KOPT-K1 (cell line): ENCODE results near the gene EPHB1.

Experiments used
- H3K27ac ChIP-seq: fragments of 200-600 bp; sonication (generic); 2 replicates; pipeline ENCODE4 v1.5.1; 2016; ENCODE audit warnings: antibody characterized with exemption, mild to moderate bottlenecking, low read depth, low read length; ENCODE audit not compliant: poor library complexity, severe bottlenecking
- H3K36me3 ChIP-seq: fragments of 200-600 bp; sonication (generic); 2 replicates; pipeline ENCODE4 v1.5.1; 2017; ENCODE audit warnings: antibody characterized with exemption, mild to moderate bottlenecking, low read length, moderate library complexity; ENCODE audit not compliant: insufficient read depth
- H3K9me3 ChIP-seq: fragments of 200-600 bp; sonication (generic); 2 replicates; pipeline ENCODE4 v1.5.1; 2017; ENCODE audit warnings: antibody characterized with exemption, low read length, mild to moderate bottlenecking; ENCODE audit not compliant: insufficient read depth, poor library complexity, severe bottlenecking

Gene EPHB1

DNA sequence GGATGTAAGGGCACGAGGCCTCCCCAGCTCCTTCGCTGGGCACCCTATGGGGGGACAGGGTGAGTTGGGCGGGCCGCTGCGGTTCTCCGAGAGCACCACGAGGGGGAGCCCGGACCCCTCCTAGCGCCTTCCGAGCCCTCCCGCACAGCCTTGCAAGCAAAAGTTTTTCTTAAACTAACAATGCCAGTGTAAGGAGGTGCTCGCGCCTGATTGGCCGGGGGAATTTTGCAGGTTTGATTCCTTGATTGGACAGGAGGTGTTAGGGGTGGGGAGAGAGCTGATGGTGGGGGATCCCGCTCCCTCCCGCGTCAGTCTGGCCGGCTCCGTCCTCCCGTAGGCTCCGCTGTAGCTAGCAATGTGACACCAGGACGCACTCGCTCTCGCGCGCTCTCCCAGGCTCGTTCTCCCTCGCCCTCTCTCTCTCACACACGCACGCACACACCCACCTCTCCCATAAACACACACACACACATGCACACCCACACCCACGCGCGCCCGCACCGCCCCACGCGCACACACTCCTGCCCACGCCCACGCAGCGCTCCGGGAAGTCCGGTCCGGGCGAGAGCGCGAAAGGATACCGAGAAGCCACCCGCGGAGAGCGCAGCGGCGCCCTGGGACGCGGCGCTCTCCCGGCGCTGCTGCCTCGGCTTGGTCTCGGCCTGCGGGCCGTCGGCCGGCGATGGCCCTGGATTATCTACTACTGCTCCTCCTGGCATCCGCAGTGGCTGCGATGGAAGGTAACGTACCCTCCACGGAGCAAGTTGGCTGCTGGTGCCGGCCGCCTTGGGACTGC lies at the start of gene EPHB1:
Gene EPHB1 (plus strand): TSS at position 311 of the 796 bp plus-strand sequence.
- H3K27ac ChIP-seq, result peak within 1 kb of the TSS; percentile 56
- H3K9me3 ChIP-seq, result no peaks in the 10 kb centered on the region

DNA sequence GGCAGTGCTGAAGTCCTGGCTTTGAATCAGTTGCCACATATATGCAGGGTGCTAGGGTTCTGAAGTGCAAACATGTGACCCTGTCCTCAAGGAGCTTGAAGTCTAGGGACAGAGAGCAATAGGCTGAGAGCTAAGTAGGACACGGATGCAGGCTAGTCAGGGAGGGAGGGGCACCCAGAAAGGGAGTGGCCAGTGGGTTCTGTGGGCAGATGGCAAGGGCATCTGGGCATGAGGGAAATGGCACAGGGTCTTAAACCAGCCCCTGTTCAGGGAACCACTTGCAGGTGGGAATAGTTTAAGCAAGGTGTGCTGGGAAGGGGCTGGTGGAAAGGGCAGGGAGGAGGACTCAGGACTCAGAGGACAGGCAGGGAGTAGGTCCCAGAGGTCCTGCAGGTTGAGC lies 46.4 kb upstream of the EPHB1 start:
- Histone ChIP-seq H3K9me3 (no peaks in the 10 kb centered on the region), H3K27ac (no peak overlapping the region), H3K36me3 (no peaks in the 10 kb centered on the region)

More for the DNA sequence above, at the start of gene EPHB1:
- H3K36me3 ChIP-seq, result no peaks in the 10 kb centered on the region

DNA sequence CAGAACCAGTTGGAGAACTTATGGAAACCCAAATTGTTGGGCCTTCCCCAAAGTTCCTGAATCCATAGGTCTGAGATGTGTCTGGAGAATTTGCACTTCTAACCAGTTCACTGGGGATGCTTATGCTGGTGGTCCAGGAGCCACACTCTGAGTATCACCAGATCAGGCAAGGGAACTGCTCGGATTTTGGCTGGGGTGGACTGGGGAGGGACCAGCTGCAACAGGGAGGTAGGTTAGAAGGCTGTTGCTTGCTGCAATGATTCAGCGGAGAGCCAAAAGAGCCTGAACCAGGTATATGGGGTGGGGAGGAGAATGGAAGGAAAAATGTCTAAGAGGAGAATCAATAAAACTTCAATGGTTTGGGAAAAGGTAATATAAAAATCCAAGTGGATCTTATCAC lies 45.9 kb upstream of the EPHB1 start:
- Histone ChIP-seq H3K9me3 (no peaks in the 10 kb centered on the region), H3K27ac (no peak overlapping the region), H3K36me3 (no peaks in the 10 kb centered on the region)

DNA sequence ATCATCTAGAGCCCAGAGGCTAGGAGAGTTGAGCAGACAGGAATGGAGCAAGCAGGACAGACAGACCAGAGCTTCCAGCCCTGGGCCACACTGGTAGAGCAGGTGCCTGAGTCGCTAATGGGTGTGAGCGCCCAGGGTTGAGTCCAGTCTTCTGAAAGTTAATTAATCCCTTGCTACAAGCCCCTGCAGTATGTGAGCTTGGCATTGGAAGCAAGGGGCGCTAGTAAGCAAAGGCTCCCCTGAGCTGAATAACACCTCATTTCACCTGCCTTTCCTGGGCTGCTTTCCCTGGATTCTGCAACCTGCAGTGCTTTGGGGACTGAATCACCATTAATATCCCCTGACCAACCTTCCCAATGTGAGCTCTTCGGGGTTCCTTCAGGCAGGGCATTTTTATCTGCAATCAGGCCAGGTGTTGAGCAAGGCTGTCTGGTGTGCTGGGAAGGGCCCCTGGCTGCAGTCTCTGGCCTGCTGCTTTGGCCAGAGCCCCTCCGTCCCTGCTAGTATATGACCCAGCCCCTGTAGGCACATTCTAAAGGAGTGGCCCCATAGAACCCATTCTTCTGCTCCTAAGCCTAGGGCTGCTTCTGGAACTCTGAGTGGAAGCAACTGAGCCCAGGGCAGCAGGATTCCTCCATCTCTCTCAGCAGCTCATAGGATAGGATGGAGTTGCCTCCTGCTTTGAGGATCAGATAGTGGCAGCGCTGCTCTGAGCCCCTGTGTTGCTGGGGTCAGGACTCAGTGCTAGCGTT lies 45.1 kb upstream of the EPHB1 start:
- no peaks in the 10 kb centered on the region for H3K36me3 ChIP-seq
- no peaks in the 10 kb centered on the region for H3K9me3 ChIP-seq
- no peak overlapping the region for H3K27ac ChIP-seq

DNA sequence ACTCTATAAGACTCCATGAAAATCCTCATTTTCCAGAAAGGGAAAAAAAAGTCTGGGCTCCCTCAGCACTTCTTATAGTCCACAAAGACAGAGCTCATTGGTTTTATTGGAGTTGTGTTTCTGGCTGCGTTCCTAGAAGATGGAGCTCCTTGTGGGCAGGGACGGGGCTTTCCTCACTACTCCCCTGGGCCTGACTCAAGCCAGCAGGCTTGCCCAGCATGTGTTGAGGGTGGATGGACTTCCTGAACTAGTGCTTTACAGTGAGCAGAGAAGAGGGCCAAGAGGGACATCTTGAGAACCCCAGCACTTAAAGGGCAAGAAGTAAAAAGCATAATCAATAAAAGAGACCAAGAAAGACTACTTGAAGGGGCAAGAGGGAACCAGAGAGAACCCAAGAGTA lies 43.2 kb upstream of the EPHB1 start:
- Histone ChIP-seq H3K9me3 (no peaks in the 10 kb centered on the region), H3K36me3 (no peaks in the 10 kb centered on the region), H3K27ac (no peak overlapping the region)

DNA sequence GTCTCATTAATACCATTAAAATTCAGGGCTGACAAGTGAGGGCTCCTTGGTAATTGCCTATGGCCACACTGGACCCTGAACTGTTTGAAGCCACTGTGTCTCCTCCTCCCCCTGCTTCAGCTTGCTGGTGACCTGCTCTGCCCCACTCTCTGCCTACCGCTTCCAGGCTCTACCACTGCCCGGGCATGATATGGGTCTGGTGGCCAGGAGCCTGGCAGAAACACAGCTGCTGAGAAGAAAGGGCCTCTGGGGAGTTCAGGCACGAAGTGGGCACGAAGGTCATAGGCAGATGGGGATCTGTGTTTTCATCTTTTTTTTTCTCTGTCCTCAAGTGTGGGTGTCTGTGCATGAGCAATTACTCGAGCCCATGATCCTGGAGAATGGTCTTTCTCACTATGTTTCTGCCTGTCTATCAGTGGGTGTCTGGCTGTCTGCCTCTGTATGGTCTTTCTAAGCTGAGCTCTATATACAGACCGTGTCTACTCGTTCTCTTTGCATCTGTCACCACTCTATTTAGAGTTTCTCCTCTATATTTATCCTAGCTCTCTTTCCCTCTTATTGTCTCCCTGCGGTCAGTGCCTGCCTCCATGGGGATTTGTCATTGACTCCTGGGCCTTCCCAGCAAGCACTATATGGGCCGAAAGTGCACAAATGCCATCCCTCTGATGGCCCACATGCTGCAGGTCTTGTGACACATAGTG lies 42.1 kb upstream of the EPHB1 start:
- Histone ChIP-seq H3K9me3 (no peaks in the 10 kb centered on the region), H3K36me3 (no peaks in the 10 kb centered on the region), H3K27ac (no peak overlapping the region)

DNA sequence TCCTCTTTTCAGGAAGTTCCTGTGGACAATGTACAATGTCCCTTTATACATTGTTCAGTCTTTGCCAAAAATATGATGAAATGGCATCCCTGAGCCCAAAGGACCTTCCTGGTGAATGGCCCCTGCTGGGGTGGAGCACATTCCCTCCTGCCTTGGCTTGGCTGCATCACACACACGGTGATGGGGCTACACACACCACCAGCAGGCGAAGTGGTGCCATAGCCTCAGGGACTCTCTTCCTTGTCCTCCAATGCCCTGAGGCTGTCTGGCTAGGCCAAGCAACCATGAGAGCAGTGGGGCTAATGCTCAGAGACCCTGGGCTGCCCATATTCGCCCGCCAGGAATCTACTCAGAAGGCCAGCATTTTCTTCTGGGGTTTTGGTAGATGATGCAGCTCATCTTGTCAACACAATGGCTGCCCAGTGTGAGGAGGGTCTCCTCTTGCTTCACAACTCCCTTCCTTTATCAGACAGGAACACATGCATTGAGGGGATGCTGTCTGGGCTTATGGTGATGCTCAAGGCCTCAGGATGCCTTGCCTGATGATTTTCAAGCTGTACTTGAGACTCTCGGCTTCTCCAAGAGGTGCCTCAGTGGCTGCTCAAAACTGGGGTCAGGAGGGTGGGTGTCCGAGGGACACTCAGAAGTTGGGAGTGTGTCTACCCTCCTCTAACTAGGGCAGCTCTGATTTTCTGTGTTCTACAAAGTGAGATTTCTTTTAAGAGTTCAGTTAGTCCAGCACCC lies 40.9 kb upstream of the EPHB1 start:
- no peaks in the 10 kb centered on the region for H3K9me3 ChIP-seq
- H3K27ac ChIP-seq, result no peak overlapping the region
- no peaks in the 10 kb centered on the region for H3K36me3 ChIP-seq

DNA sequence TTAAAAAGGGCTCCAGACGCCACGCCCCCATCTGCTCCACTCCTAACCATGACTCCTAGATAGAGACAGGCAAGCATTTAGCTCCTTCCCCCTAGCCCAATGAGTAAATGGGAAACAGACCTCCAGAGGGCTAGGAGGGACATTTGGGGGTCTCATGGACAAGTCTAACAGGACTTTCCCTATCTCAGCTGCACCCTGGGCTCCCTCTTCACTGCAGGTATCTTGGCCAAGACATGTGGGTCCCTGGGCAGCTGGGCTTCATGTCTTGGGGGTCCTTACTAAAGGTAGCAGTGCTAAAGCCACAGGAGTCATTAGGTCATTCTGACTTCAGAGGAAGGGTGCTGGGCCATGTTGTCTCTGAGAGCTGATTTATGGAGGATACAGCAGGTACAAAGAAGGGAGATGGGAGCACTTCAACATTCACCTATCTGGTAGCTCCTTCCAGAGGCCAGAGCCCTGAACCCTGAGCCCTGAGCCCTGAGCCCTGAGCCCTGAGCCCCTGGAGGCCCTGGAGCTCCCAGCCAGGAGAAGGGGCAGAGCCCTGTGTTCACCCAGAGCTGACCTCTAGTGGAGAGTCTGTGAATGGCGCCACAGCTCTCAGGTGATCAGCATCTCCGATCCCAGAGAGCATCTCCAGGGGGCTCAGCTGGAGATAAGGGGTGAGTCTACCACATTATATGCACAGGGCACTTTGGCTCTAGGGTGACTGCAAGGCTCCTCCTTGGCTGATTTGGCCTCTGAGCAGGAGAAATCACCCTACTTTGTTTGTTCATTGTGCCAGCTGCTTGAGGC lies 40.1 kb upstream of the EPHB1 start:
- Histone ChIP-seq H3K9me3 (no peaks in the 10 kb centered on the region), H3K36me3 (no peaks in the 10 kb centered on the region), H3K27ac (no peak overlapping the region)

DNA sequence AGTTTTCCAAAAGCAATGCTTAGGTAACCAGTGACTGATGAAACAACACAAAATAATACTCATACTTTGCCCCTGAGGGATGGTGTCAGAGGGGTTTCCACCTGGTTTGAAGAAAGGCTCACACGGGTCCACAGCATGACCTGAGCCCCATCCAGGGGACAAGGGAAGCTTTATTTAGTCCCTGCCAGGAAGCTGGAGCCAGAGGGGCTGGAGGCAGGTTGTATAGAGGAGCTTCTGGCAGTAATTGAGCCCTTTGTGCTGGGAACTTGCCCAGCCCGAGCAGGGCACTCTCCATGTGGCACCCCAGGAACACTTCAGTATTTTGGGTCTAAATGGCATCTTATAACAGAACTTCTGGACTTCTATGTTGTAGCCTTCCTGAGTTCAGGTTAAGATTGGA lies 39.2 kb upstream of the EPHB1 start:
- no peaks in the 10 kb centered on the region for H3K36me3 ChIP-seq
- no peak overlapping the region for H3K27ac ChIP-seq
- no peaks in the 10 kb centered on the region for H3K9me3 ChIP-seq

DNA sequence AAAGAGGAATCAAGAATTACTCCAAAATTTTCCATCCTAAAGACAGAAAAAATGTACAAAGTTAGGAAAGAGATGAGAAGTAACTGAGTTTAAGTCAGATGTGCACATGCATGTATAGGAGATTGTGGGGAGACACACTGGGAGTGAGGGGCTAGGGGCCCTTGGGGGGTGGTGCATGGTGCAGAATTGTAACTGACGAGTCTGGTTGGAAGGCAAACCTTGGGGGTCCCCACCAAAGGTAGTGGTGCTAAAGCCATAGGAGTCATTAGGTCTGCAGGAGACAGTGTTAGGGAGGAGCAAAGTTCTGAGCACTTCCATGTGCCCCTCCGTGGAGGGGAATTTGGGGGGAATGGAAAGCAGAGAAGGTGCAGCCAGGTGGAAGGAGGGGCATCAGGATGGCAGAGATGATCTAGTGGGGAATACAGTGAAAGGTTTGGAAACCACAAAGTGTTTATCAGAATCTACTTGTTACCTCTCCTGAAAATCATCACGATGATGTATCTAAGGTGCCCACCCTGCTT lies 37.5 kb upstream of the EPHB1 start:
- Histone ChIP-seq H3K36me3 (no peaks in the 10 kb centered on the region), H3K27ac (no peak overlapping the region), H3K9me3 (no peaks in the 10 kb centered on the region)

DNA sequence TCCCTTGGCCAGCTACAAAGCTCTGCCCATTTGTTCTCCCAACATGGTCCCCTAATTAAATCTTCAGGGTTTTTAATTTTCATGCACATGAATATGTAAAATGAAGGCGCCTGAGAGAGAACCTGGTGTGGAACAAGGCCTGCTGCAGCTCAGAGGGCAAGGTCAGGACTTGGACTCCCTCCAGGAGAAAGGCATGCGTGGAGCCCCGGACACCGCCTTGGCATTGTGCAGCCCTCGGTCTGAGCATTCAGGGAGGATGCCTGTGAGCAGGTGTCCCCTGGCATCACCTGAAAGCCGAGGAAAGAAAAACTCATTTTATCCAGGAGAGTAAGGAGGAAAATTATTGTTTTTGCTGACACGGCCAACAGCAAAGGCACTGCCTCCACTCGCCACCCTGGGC lies 33.8 kb upstream of the EPHB1 start:
- no peaks in the 10 kb centered on the region for H3K36me3 ChIP-seq
- H3K9me3 ChIP-seq, result no peaks in the 10 kb centered on the region
- no peak overlapping the region for H3K27ac ChIP-seq

DNA sequence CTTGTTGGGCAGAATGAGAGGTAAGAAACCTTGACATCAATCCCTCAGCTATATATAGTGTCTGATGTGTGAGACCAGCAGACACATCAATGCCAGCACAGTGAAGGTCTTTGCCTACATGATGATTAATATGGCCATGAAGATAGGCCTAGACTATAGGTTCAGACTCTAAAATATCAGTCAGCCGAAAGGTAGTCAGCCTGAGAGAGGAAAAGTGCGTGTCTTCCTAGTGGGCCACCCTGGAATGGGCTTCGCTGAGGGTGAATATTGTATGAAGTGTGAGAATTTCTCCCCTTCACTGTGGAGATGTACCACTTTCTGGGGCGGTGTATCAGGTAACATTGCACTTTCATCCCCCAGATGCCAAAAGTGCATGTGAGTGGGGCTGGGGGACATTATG lies 33.0 kb upstream of the EPHB1 start:
- Histone ChIP-seq H3K9me3 (no peaks in the 10 kb centered on the region), H3K27ac (no peak overlapping the region)

DNA sequence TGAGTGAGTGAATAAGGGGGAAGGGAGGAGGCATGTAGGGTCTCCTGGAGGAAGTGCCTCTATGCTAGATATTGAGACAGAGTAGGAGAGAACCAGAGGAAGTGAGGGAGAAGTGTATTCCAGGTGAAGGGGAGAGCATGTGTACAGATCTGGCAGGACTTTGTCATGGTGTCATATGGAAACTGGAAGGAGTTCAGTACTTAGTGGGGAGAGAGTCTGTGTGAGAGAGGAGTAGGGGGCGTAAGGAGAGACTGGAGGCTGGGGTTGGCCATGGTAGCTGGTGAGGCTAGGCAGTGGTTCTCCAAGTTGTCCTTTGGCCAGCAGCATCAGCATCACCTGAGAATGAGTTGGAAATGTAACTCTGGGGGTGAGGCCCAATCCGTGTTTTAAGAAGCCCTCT lies 29.6 kb upstream of the EPHB1 start:
- no peaks in the 10 kb centered on the region for H3K36me3 ChIP-seq
- H3K27ac ChIP-seq, result no peak overlapping the region
- H3K9me3 ChIP-seq, result no peaks in the 10 kb centered on the region

More for the DNA sequence above, 33.0 kb upstream of the EPHB1 start:
- H3K36me3 ChIP-seq, result no peaks in the 10 kb centered on the region

DNA sequence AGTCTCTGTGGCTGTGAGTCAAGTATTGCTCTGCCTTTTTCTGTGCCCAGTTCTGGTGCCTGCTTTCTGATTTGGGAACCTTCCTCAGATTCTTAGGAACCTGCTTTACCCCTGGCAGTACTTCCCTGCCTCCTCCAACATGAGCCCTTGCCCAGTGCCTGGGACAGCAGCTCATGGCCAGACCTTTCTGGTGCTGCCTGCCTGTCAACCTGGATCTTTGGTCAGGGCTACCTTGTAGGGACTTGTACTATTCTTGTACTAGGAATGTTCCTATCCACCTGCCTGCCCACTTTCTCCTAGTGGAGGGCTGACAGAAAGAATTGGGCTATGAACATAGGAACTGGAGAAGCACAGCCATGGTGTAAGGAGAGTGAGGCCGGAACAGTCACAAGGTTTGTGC lies 28.8 kb upstream of the EPHB1 start:
- no peaks in the 10 kb centered on the region for H3K9me3 ChIP-seq
- no peak overlapping the region for H3K27ac ChIP-seq
- no peaks in the 10 kb centered on the region for H3K36me3 ChIP-seq
